Omental fat pad (tissue), 4 donors: Measurements from ENCODE around the gene BHLHA15. TPM values are rescaled to one million over a fixed set of nuclear protein-coding genes. Genes with fewer than 3 reads are reported as not detected.

ENCODE experiments used
- ATAC-seq: fragments of 150-250 bp; one replicate; pipeline ENCODE4 v1.9.1; 2016; ENCODE audit warnings: mild to moderate bottlenecking, moderate library complexity; ENCODE audit not compliant: low FRiP score
- DNase-seq: peaks from one replicate; pipeline ENCODE4 v3.0.0-alpha.2; 2019; ENCODE audit warnings: low spot score
- CTCF ChIP-seq, 3 donors: fragments of 450-650 bp; IDR thresholded peaks; one replicate each; pipeline ENCODE4 v1.5.1; 2016 to 2017; ENCODE audit warnings: antibody characterized with exemption in 3 of 3, mild to moderate bottlenecking in 3 of 3, moderate library complexity in 2 of 3
- total RNA-seq, 4 donors: library from RNA; depleted of rRNA; stranded (reverse); fragments of >200 nt; gene quantifications; one replicate each; pipeline ENCODE4 v1.1.0, GENCODE V29; 2016

Gene BHLHA15
- total RNA-seq, 4 donors from 2014 or later = 1.5 to 3.5 TPM; not detected in 2

DNA sequence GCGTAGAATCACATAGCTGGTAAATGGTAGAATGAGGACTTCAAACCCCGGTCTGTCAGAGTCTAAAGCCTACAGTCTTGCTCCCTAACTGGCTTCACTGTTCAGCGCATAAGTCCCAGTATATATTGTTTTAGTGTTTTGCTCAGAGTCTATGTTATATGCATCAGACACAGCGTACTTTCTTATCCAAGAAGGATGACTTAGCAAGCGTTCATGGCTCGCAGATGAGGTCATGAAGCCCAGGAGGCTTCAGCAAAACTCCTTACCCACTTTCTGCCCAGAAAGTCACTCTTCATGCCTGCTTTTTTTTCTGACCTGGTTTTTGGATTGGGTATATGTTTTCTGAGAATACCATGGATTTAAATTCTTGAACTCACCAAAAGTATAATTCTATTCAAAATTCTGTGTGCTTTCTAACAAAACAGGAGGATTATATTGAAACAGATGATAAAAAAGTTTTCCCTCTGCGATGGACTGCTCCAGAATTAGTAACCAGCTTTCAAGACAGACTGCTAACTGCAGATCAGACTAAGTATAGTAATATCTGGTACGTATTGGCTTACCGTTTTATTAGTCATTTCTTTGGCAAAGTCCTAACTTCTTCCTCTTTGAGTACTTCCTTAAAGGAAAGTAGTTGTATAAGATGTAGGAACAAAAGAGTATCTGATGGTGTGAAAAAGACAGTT is 24.6 kb upstream of the BHLHA15 start:
- TF ChIP-seq CTCF (IDR thresholded peaks at IDR 0.05) = no peak
- DNase-seq (no peak), ATAC-seq (no peak)

GRCh38 chr7:98187138-98187502 is 24.1 kb upstream of the BHLHA15 start:
- no peak for DNase-seq
- ATAC-seq = no peak
- TF ChIP-seq CTCF (IDR thresholded peaks at IDR 0.05) = no peak

GRCh38 chr7:98189559-98189958 is 21.7 kb upstream of the BHLHA15 start:
- TF ChIP-seq CTCF (IDR thresholded peaks at IDR 0.05) = no peak
- ATAC-seq (no peak), DNase-seq (no peak)

DNA sequence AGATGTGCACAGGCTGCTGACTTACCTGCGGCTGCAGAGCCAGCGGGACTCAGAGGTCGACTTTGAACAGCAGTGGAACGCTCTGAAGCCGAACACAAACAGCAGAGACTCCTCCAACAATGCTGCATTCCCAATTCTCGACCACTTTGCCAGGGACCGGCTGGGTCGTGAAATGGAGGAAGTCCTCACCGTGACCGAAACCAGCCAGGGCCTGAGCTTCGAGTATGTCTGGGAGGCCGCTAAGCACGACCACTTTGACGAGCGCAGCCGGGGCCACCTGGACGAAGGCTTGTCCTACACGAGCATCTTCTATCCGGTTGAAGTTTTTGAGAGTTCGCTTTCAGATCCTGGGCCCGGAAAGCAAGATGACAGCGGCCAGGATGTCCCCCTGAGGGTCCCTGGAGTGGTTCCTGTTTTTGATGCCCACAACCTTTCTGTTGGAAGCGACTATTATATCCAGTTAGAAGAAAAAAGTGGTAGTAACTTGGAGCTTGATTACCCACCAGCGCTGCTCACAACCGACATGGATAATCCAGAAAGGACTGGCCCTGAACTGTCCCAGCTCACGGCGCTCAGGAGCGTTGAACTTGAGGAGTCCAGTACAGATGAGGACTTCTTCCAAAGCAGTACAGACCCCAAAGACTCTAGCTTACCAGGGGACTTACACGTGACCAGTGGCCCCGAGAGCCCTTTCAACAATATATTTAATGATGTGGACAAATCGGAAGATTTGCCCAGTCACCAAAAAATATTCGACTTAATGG is 19.4 kb upstream of the BHLHA15 start:
- no peak for TF ChIP-seq CTCF (IDR thresholded peaks at IDR 0.05)
- ATAC-seq = no peak
- DNase-seq = no peak

DNA sequence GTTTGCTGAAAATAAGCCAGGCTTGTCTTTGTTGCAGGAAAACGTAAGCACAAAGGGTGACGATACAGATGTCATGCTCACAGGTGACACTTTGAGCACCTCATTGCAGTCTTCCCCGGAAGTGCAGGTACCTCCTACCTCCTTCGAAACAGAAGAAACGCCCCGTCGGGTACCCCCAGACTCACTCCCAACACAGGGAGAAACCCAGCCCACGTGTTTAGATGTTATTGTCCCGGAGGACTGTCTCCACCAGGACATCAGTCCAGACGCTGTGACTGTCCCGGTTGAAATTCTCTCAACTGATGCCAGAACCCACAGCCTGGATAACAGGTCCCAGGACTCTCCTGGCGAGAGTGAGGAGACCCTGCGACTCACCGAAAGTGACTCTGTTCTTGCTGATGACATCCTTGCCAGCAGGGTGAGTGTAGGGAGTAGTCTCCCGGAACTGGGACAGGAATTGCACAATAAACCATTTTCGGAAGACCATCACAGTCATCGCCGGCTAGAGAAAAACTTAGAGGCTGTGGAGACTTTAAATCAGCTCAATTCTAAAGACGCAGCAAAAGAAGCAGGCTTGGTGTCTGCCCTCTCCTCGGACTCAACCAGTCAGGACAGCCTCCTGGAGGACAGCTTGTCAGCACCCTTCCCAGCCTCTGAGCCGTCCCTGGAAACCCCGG is 18.3 kb upstream of the BHLHA15 start:
- DNase-seq (no peak), ATAC-seq (no peak)
- TF ChIP-seq CTCF (IDR thresholded peaks at IDR 0.05) = no peak

DNA sequence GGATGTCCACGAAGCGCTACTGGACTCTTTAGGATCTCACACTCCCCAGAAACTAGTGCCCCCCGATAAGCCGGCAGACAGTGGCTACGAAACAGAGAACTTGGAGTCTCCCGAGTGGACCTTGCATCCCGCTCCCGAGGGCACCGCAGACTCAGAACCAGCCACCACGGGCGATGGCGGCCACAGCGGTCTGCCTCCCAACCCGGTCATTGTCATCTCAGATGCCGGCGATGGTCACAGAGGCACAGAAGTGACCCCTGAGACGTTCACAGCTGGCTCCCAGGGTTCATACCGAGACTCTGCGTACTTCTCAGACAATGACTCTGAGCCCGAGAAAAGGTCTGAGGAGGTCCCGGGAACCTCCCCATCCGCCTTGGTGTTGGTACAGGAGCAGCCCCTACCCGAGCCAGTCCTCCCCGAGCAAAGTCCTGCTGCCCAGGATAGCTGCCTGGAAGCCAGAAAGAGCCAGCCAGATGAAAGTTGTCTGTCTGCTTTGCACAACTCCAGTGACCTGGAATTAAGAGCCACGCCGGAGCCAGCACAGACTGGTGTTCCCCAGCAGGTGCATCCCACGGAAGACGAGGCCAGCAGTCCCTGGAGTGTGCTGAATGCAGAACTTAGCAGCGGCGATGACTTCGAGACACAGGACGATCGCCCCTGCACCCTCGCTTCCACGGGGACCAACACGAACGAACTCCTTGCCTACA is 17.6 kb upstream of the BHLHA15 start:
- no peak for ATAC-seq

More for the DNA sequence above, 17.6 kb upstream of the BHLHA15 start:
- TF ChIP-seq CTCF (IDR thresholded peaks at IDR 0.05) = no peak
- no peak for DNase-seq
